LNCaP clone FGC (cell line): ENCODE measurements around the gene CCDC188.

ENCODE experiments used
- DNase-seq: peaks from one replicate; pipeline ENCODE4 v3.0.0-alpha.2; 2011; ENCODE audit warnings: low read depth
- H3K4me3 ChIP-seq: 2 replicates; pipeline ENCODE4 v1.5.1; 2011; ENCODE audit warnings: mild to moderate bottlenecking, low read depth, low read length, control low read depth
- TF ChIP-seq, protein P1 (sequence below): IDR thresholded peaks from 2 replicates; pipeline ENCODE4 v1.5.1; 2012; ENCODE audit warnings: mild to moderate bottlenecking; ENCODE audit not compliant: control insufficient read depth, insufficient read depth; ENCODE audit errors: extremely low read depth

CCDC188 gene

DNA sequence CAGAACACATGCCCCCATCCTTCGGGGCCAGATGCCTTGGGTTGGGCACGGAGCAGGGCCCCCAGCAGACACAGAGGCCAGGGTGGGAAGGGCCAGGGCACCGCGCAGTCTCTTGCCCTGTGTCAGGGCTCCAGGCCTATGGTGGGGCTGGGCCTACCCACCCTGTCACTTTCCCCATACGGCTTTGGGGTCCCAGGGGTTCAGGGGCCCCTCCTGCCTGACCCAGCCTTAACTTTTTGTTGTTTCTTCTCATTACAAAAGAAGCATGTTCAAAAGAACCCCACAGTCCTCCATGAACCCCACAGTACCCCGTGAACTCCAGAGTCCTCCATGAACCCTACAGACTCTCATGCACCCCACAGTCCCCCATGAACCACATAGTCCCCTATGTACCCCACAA, 33.0 kb upstream of the CCDC188 start:
- no peak overlapping the region for H3K4me3 ChIP-seq
- no peak for DNase-seq
- TF ChIP-seq, protein P1, sequence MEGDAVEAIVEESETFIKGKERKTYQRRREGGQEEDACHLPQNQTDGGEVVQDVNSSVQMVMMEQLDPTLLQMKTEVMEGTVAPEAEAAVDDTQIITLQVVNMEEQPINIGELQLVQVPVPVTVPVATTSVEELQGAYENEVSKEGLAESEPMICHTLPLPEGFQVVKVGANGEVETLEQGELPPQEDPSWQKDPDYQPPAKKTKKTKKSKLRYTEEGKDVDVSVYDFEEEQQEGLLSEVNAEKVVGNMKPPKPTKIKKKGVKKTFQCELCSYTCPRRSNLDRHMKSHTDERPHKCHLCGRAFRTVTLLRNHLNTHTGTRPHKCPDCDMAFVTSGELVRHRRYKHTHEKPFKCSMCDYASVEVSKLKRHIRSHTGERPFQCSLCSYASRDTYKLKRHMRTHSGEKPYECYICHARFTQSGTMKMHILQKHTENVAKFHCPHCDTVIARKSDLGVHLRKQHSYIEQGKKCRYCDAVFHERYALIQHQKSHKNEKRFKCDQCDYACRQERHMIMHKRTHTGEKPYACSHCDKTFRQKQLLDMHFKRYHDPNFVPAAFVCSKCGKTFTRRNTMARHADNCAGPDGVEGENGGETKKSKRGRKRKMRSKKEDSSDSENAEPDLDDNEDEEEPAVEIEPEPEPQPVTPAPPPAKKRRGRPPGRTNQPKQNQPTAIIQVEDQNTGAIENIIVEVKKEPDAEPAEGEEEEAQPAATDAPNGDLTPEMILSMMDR: no peak

DNA sequence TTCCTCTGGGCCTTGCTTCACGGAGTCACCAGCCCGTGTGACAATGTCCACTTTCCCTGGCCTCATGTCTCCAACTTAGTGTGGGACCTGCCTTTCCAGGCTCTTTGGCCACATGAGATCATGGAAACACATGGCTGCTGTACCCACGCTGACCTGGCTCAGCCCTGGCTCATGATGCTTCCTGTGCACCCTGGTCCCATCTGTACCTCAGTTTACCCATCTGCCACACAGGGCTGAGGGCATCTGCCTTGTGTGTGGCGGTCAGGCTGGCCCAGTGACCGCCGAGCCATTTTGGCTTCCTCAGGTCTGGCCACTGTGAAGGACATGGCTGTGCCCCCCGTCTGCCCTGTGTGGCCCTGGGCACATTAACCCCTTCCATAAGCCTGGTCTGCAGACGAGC, 32.2 kb upstream of the CCDC188 start:
- no peak overlapping the region for H3K4me3 ChIP-seq
- no peak for DNase-seq
- TF ChIP-seq, protein P1: no peak

DNA sequence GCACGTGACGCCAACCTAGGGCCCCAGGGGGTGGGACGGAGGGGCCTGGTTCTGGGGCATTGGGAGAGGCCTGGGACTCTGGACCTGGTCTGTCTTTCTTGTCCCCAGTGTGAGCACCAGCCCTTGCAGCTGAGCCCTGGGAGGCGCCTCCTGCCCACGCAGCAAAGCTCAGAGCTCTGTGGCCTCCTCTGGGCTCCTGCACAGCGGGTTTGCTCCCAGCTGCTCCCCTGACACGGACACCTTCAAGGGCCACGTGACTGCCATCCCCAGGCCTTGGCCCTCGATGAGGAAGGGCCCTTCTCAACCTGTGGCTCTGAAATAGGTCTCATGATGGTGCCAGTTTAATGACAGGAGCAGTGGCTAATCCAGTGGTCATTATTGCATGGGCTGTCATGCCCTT, 31.5 kb upstream of the CCDC188 start:
- DNase-seq: no peak
- no peak overlapping the region for H3K4me3 ChIP-seq
- TF ChIP-seq, protein P1: no peak

DNA sequence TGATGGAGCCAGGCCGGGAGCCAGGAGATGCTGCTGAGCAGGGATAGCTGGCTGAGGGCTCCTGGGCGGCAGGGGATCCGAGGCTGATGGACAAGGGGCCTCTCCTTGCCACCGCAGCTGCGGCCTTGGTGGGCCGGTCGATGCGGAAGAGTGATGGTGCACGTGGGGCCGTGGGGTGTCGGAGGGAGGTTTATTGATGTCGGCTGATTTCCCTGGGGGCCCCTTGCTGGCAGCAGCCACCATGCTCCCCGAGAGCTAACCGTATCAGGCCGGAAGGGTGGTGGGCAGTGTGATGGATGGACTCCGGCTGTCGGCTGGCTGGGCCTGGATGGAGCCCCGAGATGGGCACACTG, 31.0 kb upstream of the CCDC188 start:
- H3K4me3 ChIP-seq: no peak overlapping the region
- TF ChIP-seq, protein P1: no peak

DNA sequence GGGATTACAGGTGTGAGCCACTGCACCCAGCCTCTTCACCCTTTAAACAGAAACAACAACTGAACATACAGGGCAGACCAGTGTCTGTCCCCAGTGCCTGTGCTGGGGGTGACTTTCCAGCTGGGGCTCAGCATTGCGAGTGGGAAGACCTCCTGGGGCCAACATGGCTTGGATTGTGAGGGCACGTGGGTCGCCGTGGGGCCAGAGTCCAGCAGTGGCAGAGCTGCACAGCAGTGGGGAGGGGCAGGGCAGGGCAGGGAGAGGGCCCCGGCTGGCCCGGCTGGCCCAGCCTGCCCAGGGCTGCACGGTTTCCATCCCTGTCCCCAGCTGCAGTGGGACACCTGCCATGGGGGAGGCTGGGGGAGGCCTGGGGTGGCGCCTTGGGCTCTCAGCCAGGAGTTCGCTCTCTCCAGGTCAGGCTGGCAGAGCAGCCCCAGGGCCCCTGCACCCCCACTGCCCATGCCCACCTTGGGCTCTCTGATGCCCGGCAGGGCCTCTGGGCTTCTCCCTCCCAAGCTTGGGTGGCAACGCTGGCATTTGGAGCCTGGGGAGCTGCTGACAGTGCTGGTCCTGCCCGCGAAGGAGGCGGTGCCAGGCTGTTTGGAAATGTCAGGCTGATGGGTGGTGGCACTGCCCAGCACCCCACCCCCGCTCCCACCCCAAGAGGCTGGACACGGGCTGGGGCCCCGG, 30.5 kb upstream of the CCDC188 start:
- DNase-seq: no peak
- no peak overlapping the region for H3K4me3 ChIP-seq
- TF ChIP-seq, protein P1: no peak

More for the DNA sequence above, 31.0 kb upstream of the CCDC188 start:
- DNase-seq: no peak

DNA sequence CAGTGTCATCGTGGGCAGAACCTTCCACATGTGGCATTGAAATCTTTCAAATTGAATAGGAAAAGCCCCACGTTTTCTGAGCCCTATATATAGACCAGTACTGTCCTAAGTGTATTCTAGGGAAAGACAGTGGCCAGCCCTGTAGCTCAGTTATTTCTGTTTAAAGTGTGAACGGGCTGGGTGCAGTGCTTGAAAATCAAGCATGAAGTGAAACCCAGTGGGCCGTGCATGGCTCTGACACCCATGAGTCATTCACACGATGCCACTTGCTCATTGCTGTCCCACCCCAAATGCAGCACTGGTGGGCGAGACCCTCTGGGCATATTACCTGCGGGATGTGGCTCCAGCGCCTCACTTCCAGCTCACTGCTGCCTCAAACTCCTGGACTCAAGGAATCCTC, 29.8 kb upstream of the CCDC188 start:
- H3K4me3 ChIP-seq: no peak overlapping the region
- DNase-seq: no peak
- TF ChIP-seq, protein P1: no peak

DNA sequence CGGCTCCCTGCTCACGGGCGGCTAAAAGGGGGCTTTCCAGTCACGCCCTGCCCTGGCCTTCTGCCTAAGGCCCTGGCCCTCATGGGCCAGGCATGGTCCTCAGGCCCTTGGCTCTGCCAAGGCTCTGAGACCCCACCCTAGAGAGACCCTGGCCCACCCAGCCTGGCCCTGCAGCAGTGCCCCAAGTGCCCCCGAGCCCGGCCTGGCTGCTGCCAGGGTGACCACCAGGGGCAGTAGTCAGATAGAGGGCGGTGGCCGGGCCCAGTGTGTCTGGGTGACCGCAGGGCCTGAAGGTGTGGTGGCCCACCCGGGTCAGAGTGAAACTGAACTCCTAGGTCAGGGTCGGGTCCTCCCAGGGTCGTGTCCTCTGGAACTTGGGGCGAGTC, 29.4 kb upstream of the CCDC188 start:
- H3K4me3 ChIP-seq: no peak overlapping the region
- TF ChIP-seq, protein P1: peak; percentile 19; the same call in 1 of the 2 replicates
- DNase-seq: no peak
